ENCODE data around the gene KLK10.

KLK10 gene

GRCh38 chr19:51026554-51026831, 7.0 kb upstream of the KLK10 start, which contains the start of gene KLK11:
Gene KLK11, minus strand, starts transcription at chr19:51026616. Its CDS starts 985 bp downstream, at chr19:51025631.
- H3K4me3 ChIP-seq (ENCODE audit: low read depth, low read length) = no peak within 1 kb of the TSS
- H3K36me3 ChIP-seq (ENCODE audit: control insufficient read depth, insufficient read depth, low read length) = no peaks in the 10 kb centered on the region
- H3K27ac ChIP-seq (ENCODE audit: low read depth, low read length) = no peak within 1 kb of the TSS
- H3K9me3 ChIP-seq (ENCODE audit: control insufficient read depth, insufficient read depth, low read depth, low read length) = no peaks in the 10 kb centered on the region
- H3K4me1 ChIP-seq (ENCODE audit: control insufficient read depth, insufficient read depth, low read length) = peaks cover 30% of the 10 kb centered on the region
- H3K27me3 ChIP-seq (ENCODE audit: control insufficient read depth, insufficient read depth, low read length) = peaks cover 7% of the 10 kb centered on the region; the same call in 1 of the 2 replicates
- H3K9ac ChIP-seq (ENCODE audit: low read length) = no peak within 1 kb of the TSS

- Histone ChIP-seq H3K9ac (ENCODE audit: low read length) (no peak overlapping the region), H3K36me3 (ENCODE audit: control insufficient read depth, insufficient read depth, low read length) (no peaks in the 10 kb centered on the region), H3K4me1 (ENCODE audit: control insufficient read depth, insufficient read depth, low read length) (peaks cover 34% of the 10 kb centered on the region), H3K4me3 (ENCODE audit: low read depth, low read length) (no peak overlapping the region), H3K9me3 (ENCODE audit: control insufficient read depth, insufficient read depth, low read depth, low read length) (no peaks in the 10 kb centered on the region), H3K27ac (ENCODE audit: low read depth, low read length) (no peak overlapping the region), H3K27me3 (ENCODE audit: control insufficient read depth, insufficient read depth, low read length) (peaks cover 7% of the 10 kb centered on the region; the same call in 1 of the 2 replicates)
Observed at GRCh38 chr19:51025809-51026553, 6.5 kb upstream of the KLK10 start.

- no peaks in the 10 kb centered on the region for H3K9me3 ChIP-seq (ENCODE audit: control insufficient read depth, insufficient read depth, low read depth, low read length)
- H3K27ac ChIP-seq (ENCODE audit: low read depth, low read length) = no peak overlapping the region
- peaks cover 7% of the 10 kb centered on the region for H3K27me3 ChIP-seq (ENCODE audit: control insufficient read depth, insufficient read depth, low read length)
- H3K4me3 ChIP-seq (ENCODE audit: low read depth, low read length) = no peak overlapping the region
- H3K36me3 ChIP-seq (ENCODE audit: control insufficient read depth, insufficient read depth, low read length) = no peaks in the 10 kb centered on the region
- peaks cover 30% of the 10 kb centered on the region for H3K4me1 ChIP-seq (ENCODE audit: control insufficient read depth, insufficient read depth, low read length)
- H3K9ac ChIP-seq (ENCODE audit: low read length) = no peak overlapping the region
Observed at GRCh38 chr19:51025401-51025800, 5.9 kb upstream of the KLK10 start.

- Histone ChIP-seq H3K9ac (ENCODE audit: low read length) (no peak overlapping the region), H3K9me3 (ENCODE audit: control insufficient read depth, insufficient read depth, low read depth, low read length) (no peaks in the 10 kb centered on the region), H3K27me3 (ENCODE audit: control insufficient read depth, insufficient read depth, low read length) (peaks cover 12% of the 10 kb centered on the region), H3K27ac (ENCODE audit: low read depth, low read length) (no peak overlapping the region), H3K4me3 (ENCODE audit: low read depth, low read length) (no peak overlapping the region), H3K36me3 (ENCODE audit: control insufficient read depth, insufficient read depth, low read length) (no peaks in the 10 kb centered on the region), H3K4me1 (ENCODE audit: control insufficient read depth, insufficient read depth, low read length) (peaks cover 33% of the 10 kb centered on the region)
Observed at GRCh38 chr19:51024924-51025323, 5.4 kb upstream of the KLK10 start.

- Histone ChIP-seq H3K9me3 (ENCODE audit: control insufficient read depth, insufficient read depth, low read depth, low read length) (no peaks in the 10 kb centered on the region), H3K4me1 (ENCODE audit: control insufficient read depth, insufficient read depth, low read length) (peaks cover 36% of the 10 kb centered on the region), H3K36me3 (ENCODE audit: control insufficient read depth, insufficient read depth, low read length) (no peaks in the 10 kb centered on the region), H3K27ac (ENCODE audit: low read depth, low read length) (no peak overlapping the region), H3K9ac (ENCODE audit: low read length) (no peak overlapping the region), H3K27me3 (ENCODE audit: control insufficient read depth, insufficient read depth, low read length) (peaks cover 21% of the 10 kb centered on the region), H3K4me3 (ENCODE audit: low read depth, low read length) (no peak overlapping the region)
Observed at GRCh38 chr19:51023946-51024345, 4.4 kb upstream of the KLK10 start.

GRCh38 chr19:51022526-51022925, 3.0 kb upstream of the KLK10 start:
- Histone ChIP-seq H3K27ac (ENCODE audit: low read depth, low read length) (no peak overlapping the region), H3K36me3 (ENCODE audit: control insufficient read depth, insufficient read depth, low read length) (no peaks in the 10 kb centered on the region), H3K9ac (ENCODE audit: low read length) (no peak overlapping the region), H3K4me3 (ENCODE audit: low read depth, low read length) (no peak overlapping the region), H3K27me3 (ENCODE audit: control insufficient read depth, insufficient read depth, low read length) (peaks cover 35% of the 10 kb centered on the region), H3K4me1 (ENCODE audit: control insufficient read depth, insufficient read depth, low read length) (peaks cover 36% of the 10 kb centered on the region), H3K9me3 (ENCODE audit: control insufficient read depth, insufficient read depth, low read depth, low read length) (no peaks in the 10 kb centered on the region)

- Histone ChIP-seq H3K9ac (ENCODE audit: low read length) (no peak overlapping the region), H3K27me3 (ENCODE audit: control insufficient read depth, insufficient read depth, low read length) (peaks cover 42% of the 10 kb centered on the region), H3K9me3 (ENCODE audit: control insufficient read depth, insufficient read depth, low read depth, low read length) (no peaks in the 10 kb centered on the region), H3K27ac (ENCODE audit: low read depth, low read length) (no peak overlapping the region), H3K4me3 (ENCODE audit: low read depth, low read length) (no peak overlapping the region), H3K36me3 (ENCODE audit: control insufficient read depth, insufficient read depth, low read length) (no peaks in the 10 kb centered on the region), H3K4me1 (ENCODE audit: control insufficient read depth, insufficient read depth, low read length) (peaks cover 27% of the 10 kb centered on the region)
Observed at GRCh38 chr19:51020988-51021651, 1.6 kb upstream of the KLK10 start.

GRCh38 chr19:51018745-51019543, 565 bp downstream of the KLK10 start:
- H3K36me3 ChIP-seq (ENCODE audit: control insufficient read depth, insufficient read depth, low read length) = no peaks in the 10 kb centered on the region
- H3K27ac ChIP-seq (ENCODE audit: low read depth, low read length) = no peak overlapping the region
- H3K4me1 ChIP-seq (ENCODE audit: control insufficient read depth, insufficient read depth, low read length) = peaks cover 11% of the 10 kb centered on the region
- H3K9me3 ChIP-seq (ENCODE audit: control insufficient read depth, insufficient read depth, low read depth, low read length) = no peaks in the 10 kb centered on the region
- peak overlapping the region; percentile 46 for H3K9ac ChIP-seq (ENCODE audit: low read length)
- peaks cover 52% of the 10 kb centered on the region for H3K27me3 ChIP-seq (ENCODE audit: control insufficient read depth, insufficient read depth, low read length)
- H3K4me3 ChIP-seq (ENCODE audit: low read depth, low read length) = peak overlapping the region; percentile 71

GRCh38 chr19:51016798-51017683, 2.5 kb downstream of the KLK10 start:
- Histone ChIP-seq H3K4me3 (ENCODE audit: low read depth, low read length) (peak overlapping the region; percentile 68), H3K27ac (ENCODE audit: low read depth, low read length) (no peak overlapping the region), H3K36me3 (ENCODE audit: control insufficient read depth, insufficient read depth, low read length) (no peaks in the 10 kb centered on the region), H3K9ac (ENCODE audit: low read length) (peak overlapping the region; percentile 47), H3K9me3 (ENCODE audit: control insufficient read depth, insufficient read depth, low read depth, low read length) (no peaks in the 10 kb centered on the region), H3K27me3 (ENCODE audit: control insufficient read depth, insufficient read depth, low read length) (peaks cover 51% of the 10 kb centered on the region), H3K4me1 (ENCODE audit: control insufficient read depth, insufficient read depth, low read length) (peaks cover 11% of the 10 kb centered on the region)

GRCh38 chr19:51015691-51016267, 3.7 kb downstream of the KLK10 start:
- H3K4me3 ChIP-seq (ENCODE audit: low read depth, low read length) = no peak overlapping the region

More at GRCh38 chr19:51015691-51016267, 3.7 kb downstream of the KLK10 start:
- no peaks in the 10 kb centered on the region for H3K36me3 ChIP-seq (ENCODE audit: control insufficient read depth, insufficient read depth, low read length)
- no peak overlapping the region for H3K9ac ChIP-seq (ENCODE audit: low read length)
- H3K4me1 ChIP-seq (ENCODE audit: control insufficient read depth, insufficient read depth, low read length) = peaks cover 6% of the 10 kb centered on the region; the same call in 1 of the 2 replicates
- H3K27ac ChIP-seq (ENCODE audit: low read depth, low read length) = no peak overlapping the region
- H3K9me3 ChIP-seq (ENCODE audit: control insufficient read depth, insufficient read depth, low read depth, low read length) = no peaks in the 10 kb centered on the region
- H3K27me3 ChIP-seq (ENCODE audit: control insufficient read depth, insufficient read depth, low read length) = peaks cover 51% of the 10 kb centered on the region
